Right lobe of liver (tissue), 6 donors: Measurements from ENCODE around the gene SMARCA5. TPM values are rescaled to one million over a fixed set of nuclear protein-coding genes. Genes with fewer than 3 reads are reported as not detected.

Experiments
- ATAC-seq, 4 donors: fragments of 200-7000 bp; cut with Tn5 transposase; one replicate each; pipeline ENCODE4 v1.9.1; 2020; ENCODE audit warnings: mild to moderate bottlenecking in 4 of 4, moderate library complexity in 4 of 4
- DNase-seq, 3 donors: peaks; one replicate each; pipeline ENCODE4 v3.0.0-alpha.2; 2020
- H3K27ac ChIP-seq, 3 donors: fragments of 200-600 bp; one replicate each; pipeline ENCODE4 v1.8.0; 2022
- H3K27me3 ChIP-seq, 2 donors: fragments of 200-600 bp; one replicate each; pipeline ENCODE4 v1.8.0; 2022
- H3K36me3 ChIP-seq, 4 donors: fragments of 200-600 bp; sonication (generic) in 1 of 4; one replicate each; pipeline versions ENCODE4 v1.5.1 to v1.8.0; 2017 to 2022; ENCODE audit warnings: control low read depth in 1 of 4
- H3K4me1 ChIP-seq, 4 donors: fragments of 200-600 bp; sonication (generic) in 1 of 4; one replicate each; pipeline versions ENCODE4 v1.5.1 to v1.8.0; 2017 to 2022; ENCODE audit warnings: control low read depth in 1 of 4
- H3K4me3 ChIP-seq, 3 donors: fragments of 200-600 bp; one replicate each; pipeline ENCODE4 v1.8.0; 2022
- H3K9me3 ChIP-seq, 4 donors: fragments of 200-600 bp; sonication (generic) in 1 of 4; one replicate each; pipeline versions ENCODE4 v1.5.1 to v1.8.0; 2017 to 2022; ENCODE audit warnings: control low read depth in 1 of 4
- POLR2A ChIP-seq: fragments of 450-650 bp; IDR thresholded peaks from one replicate; pipeline ENCODE4 v1.6.1; 2017; ENCODE audit warnings: antibody characterized with exemption, mild to moderate bottlenecking
- WGBS: methylation state at CpG from one replicate; pipeline ENCODE4 v1.1.6; 2018; ENCODE audit warnings: low coverage, low lambda C conversion rate; ENCODE audit not compliant: insufficient coverage; ENCODE audit errors: missing lambda C conversion rate; 5-methylcytosine and 5-hydroxymethylcytosine counted together
- intact Hi-C, 2 donors: fragments of 100-400 bp; cut with DNase I; formaldehyde crosslinking; loops; one replicate each; pipeline versions ENCODE4 v1.11.2 to v1.14.1; 2022
- total RNA-seq, 6 experiments: library from RNA; depleted of rRNA in 2 of 6; stranded (reverse); fragments of >200 nt in 2 of 6; fragmentation: NEBNext Ultra II Directional in 3 of 6; extraction: Animal tissue kit (Norgen Biotek cat#: 25700) in 3 of 6; gene quantifications; one replicate each; pipeline versions ENCODE4 v1.1.0 to v1.2.4, GENCODE V29; 2016 to 2023
- TF ChIP-seq, protein P1 (sequence below), 4 donors: fragments of 200-600 bp in 3 of 4; fragments of 450-650 bp in 1 of 4; IDR thresholded peaks; one replicate each; pipeline versions ENCODE4 v1.5.1 to v1.8.0; 2016 to 2022; ENCODE audit warnings: antibody characterized with exemption in 4 of 4, mild to moderate bottlenecking in 2 of 4
- donor health status: DM: no; HTN: yes; CAD: no.
- donor health status: DM: no; HTN: no; CAD: no.
- donor health status: DM: no; HTN: no; CAD: no.
- donor health status: DM: no; HTN: yes; CAD: no.
- donor health status: DM: no; HTN: yes; CAD: no.

The SMARCA5 gene
- total RNA-seq, 6 experiments from 2014 or later: 7.8 to 24.1 (median 16.7) TPM

- TF ChIP-seq, protein P1, sequence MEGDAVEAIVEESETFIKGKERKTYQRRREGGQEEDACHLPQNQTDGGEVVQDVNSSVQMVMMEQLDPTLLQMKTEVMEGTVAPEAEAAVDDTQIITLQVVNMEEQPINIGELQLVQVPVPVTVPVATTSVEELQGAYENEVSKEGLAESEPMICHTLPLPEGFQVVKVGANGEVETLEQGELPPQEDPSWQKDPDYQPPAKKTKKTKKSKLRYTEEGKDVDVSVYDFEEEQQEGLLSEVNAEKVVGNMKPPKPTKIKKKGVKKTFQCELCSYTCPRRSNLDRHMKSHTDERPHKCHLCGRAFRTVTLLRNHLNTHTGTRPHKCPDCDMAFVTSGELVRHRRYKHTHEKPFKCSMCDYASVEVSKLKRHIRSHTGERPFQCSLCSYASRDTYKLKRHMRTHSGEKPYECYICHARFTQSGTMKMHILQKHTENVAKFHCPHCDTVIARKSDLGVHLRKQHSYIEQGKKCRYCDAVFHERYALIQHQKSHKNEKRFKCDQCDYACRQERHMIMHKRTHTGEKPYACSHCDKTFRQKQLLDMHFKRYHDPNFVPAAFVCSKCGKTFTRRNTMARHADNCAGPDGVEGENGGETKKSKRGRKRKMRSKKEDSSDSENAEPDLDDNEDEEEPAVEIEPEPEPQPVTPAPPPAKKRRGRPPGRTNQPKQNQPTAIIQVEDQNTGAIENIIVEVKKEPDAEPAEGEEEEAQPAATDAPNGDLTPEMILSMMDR (IDR thresholded peaks at IDR 0.05): no peak
- TF ChIP-seq POLR2A: no peak
- intact Hi-C loops: loop anchor here in 1 of 2 donors (10.0 kb wide), 1 partner anchor 277 kb away; no protein-coding TSS in a partner anchor
- Histone ChIP-seq H3K4me1 (no peaks in the 10 kb centered on the region), H3K36me3 (no peaks in the 10 kb centered on the region), H3K27me3 (no peaks in the 10 kb centered on the region), H3K27ac (no peak overlapping the region), H3K9me3 (no peaks in the 10 kb centered on the region), H3K4me3 (no peak overlapping the region)
- DNase-seq (no peak), ATAC-seq (peak in 1 of 4 donors; percentile 57)
- 33% methylated on average over 3 of the region's 3 CpGs for WGBS
Observed at GRCh38 chr4:143481361-143481760, 32.1 kb upstream of the SMARCA5 start.

GRCh38 chr4:143482840-143483239 is 30.7 kb upstream of the SMARCA5 start:
- intact Hi-C loops: loop anchor here in 1 of 2 donors (10.0 kb wide), 1 partner anchor 278 kb away; no protein-coding TSS in a partner anchor
- Histone ChIP-seq H3K27ac (no peak overlapping the region), H3K4me1 (no peaks in the 10 kb centered on the region), H3K27me3 (no peaks in the 10 kb centered on the region), H3K9me3 (no peaks in the 10 kb centered on the region), H3K4me3 (no peak overlapping the region), H3K36me3 (no peaks in the 10 kb centered on the region)
- no peak for DNase-seq
- peak; percentile 63 to 81 (median 76) for ATAC-seq
- TF ChIP-seq POLR2A: no peak
- TF ChIP-seq, protein P1 (IDR thresholded peaks at IDR 0.05): peak; percentile 51 to 77 (median 66)
- 0% methylated on average over 1 of the region's 1 CpG for WGBS

DNA sequence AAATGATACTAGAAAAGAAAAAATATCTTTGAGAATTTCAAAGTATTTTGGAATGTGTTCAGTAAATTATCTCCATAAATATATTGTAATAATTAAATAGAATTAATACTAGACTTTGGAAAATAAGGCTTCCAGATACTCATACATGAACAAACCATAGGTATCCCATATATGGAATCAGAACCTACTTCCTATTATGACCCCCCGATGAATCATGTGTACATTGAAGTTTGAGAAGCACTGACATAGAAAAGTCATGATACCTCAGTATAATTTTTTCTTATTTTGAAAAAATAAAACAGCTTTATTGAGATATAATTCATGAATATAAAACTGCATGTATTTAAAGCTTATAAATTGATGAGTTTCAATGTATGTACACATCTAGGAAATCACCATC is 27.2 kb upstream of the SMARCA5 start:
- Histone ChIP-seq H3K4me1 (no peaks in the 10 kb centered on the region), H3K27ac (no peak overlapping the region), H3K4me3 (no peak overlapping the region), H3K9me3 (no peaks in the 10 kb centered on the region), H3K27me3 (no peaks in the 10 kb centered on the region), H3K36me3 (no peaks in the 10 kb centered on the region)
- intact Hi-C loops: loop anchor here (5.0 to 10.0 kb wide), 2 partner anchors 274 to 282 kb away; no protein-coding TSS in a partner anchor
- TF ChIP-seq, protein P1 (IDR thresholded peaks at IDR 0.05): no peak
- TF ChIP-seq POLR2A: no peak
- ATAC-seq (no peak), DNase-seq (no peak)
- 63% methylated on average over 1 of the region's 1 CpG for WGBS

DNA sequence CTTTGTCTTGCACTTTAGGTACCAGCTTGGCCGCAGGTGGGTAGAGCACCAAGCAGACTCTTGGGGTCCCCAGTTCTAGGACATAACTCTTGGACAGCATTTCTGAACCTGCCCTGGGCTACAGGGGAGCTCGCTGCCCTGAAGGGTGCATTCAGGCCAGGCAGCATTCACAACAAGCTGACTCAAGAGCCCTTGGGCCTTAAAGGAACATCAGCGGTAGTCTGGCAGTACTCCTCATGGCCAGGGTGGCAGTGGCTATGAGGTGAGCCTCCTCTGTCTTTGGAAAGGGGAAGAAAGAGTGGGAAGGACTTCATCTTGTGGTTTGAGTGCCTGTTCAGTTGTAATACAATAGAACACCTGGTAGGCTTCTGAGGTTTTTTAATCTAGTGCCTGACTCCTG is 24.8 kb upstream of the SMARCA5 start:
- 83% methylated on average over 2 of the region's 3 CpGs for WGBS
- DNase-seq: no peak
- TF ChIP-seq, protein P1 (IDR thresholded peaks at IDR 0.05): no peak
- no peak for TF ChIP-seq POLR2A
- no peaks in the 10 kb centered on the region for H3K27me3 ChIP-seq
- no peak overlapping the region for H3K4me3 ChIP-seq
- H3K9me3 ChIP-seq: no peaks in the 10 kb centered on the region
- H3K27ac ChIP-seq: no peak overlapping the region
- intact Hi-C loops: loop anchor here (5.0 to 10.0 kb wide), 2 partner anchors 276 to 284 kb away; no protein-coding TSS in a partner anchor
- H3K36me3 ChIP-seq: no peaks in the 10 kb centered on the region
- no peaks in the 10 kb centered on the region for H3K4me1 ChIP-seq
- no peak for ATAC-seq
